ENCODE results near the gene PCNX4. TPM values are rescaled to one million over a fixed set of nuclear protein-coding genes. Genes with fewer than 3 reads are reported as not detected.

Gene PCNX4
- total RNA-seq, 1 experiment from 2014 or later: 67.3 TPM

- DNase-seq (ENCODE audit: low read depth): no peak
These were observed 10.1 kb downstream of the PCNX4 start for GRCh38 chr14:60101786-60102185.

GRCh38 chr14:60102389-60102788 lies 10.7 kb downstream of the PCNX4 start:
- no peak for DNase-seq (ENCODE audit: low read depth)

- peak; percentile 23 for DNase-seq (ENCODE audit: low read depth)
These were observed 14.6 kb downstream of the PCNX4 start for GRCh38 chr14:60106339-60106738.

GRCh38 chr14:60107477-60107876 lies 15.8 kb downstream of the PCNX4 start:
- DNase-seq (ENCODE audit: low read depth): no peak

- DNase-seq (ENCODE audit: low read depth): no peak
These were observed 20.0 kb downstream of the PCNX4 start for GRCh38 chr14:60111732-60112131.

DNA sequence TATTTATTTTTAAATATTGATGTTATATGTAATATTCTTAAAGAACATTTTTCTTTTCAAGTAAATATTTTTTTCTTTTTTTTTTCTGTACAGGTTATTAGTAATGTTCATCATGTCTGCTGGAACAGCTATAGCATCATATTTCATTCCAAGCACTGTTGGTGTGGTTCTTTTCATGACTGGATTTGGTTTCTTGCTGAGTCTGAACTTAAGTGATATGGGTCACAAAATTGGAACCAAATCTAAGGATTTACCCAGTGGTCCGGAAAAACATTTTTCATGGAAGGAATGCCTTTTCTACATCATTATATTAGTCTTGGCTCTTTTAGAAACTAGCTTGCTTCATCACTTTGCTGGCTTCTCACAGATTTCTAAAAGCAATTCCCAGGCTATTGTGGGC lies 23.2 kb downstream of the PCNX4 start:
- DNase-seq (ENCODE audit: low read depth): no peak

DNA sequence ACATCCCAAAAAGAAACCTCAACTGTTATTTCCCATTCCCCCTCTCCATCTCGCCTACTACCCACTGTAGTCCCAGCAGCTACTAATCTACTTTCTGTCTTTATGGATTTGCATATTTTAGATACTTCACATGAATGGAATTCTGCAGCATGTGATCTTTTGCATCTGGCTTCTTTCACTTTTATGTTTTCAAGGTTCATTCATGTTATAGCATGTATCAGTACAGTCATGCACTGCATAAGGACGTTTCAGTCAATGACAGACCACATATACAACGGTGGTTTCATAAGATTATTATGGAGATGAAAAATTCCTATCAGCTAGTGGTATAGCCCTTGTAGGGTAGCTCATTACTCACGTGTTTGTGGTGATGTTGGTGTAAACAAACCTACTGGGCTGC lies 24.5 kb downstream of the PCNX4 start:
- DNase-seq (ENCODE audit: low read depth): no peak

DNA sequence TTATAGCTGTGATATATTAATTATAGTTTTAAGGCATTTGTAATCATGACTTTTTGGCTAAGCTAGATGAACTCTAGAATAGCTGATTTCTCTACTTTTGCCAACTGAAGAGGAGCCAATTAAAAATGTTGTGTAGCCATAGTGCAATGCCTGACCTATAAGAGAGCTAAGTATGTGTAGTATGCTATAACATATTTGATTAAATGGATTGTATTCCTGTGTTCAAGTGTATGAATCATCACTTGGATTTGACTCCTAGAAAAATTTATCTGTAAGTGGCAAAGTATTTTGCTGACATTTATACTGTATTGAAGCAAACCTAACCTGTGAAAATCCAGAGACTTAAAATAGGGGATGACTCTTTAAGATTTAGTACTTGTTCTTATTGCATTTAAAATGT lies 34.2 kb downstream of the PCNX4 start:
- no peak for DNase-seq (ENCODE audit: low read depth)

DNA sequence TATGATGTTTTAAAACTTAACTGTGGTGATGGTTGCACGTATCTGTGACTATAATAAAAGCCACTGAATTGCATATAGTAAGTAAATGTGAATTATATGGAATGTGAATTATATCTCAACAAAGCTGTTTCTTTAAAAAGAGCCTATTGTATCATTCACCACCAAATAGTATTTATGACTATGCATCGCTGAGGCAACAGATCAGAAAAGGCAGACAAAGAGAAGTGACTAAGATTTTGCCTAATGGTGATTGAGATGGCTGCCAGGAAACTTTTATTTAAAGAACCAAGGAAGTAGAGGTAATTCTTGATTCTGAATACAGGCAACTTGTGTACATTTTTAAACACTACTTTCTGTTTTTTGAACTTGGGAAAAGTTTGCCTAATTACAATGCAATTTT lies 41.8 kb downstream of the PCNX4 start:
- no peak for DNase-seq (ENCODE audit: low read depth)

DNA sequence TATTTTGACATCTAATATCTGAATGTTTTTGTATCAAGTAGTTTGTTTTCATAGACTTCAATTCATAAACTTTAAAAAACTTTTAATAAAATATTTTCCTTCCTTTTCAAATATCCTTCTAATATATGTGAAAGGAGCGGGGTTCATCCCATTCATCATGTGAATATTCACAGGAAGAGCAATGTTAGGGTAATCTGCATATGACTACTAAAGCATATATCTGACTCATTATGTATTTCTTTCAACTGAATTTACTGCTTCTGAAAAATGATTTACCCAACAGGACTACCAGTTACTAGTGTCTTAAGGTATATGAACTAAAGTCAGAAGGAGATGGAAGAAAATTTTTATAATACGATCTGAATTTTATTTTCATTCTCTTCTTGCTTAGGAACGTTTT lies 43.0 kb downstream of the PCNX4 start:
- no peak for DNase-seq (ENCODE audit: low read depth)

GRCh38 chr14:60151715-60152114 lies 60.0 kb downstream of the PCNX4 start:
- DNase-seq (ENCODE audit: low read depth): peak; percentile 95

- no peak for DNase-seq (ENCODE audit: low read depth)
These were observed 62.3 kb downstream of the PCNX4 start for GRCh38 chr14:60153991-60154390.

DNA sequence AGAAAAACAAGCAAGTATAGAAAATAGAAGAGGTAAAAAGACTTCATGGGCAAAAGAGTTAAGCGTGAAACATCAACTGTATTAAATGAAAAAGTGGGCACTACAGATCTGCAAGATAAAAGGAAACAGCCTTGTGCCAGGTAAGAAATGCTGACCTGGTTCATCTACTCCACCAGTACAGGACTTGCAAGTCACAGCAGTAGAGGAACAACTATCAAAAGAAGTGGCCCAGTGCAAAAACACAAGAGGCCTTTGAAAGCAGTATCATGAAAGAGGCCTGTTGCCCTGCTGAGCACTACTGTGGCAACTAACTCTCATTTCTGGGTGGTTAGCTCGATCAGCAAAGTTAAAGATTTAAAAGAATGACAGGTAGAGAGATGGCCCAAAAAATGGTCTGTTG lies 62.9 kb downstream of the PCNX4 start:
- no peak for DNase-seq (ENCODE audit: low read depth)

GRCh38 chr14:60160422-60160821 lies 68.7 kb downstream of the PCNX4 start:
- no peak for DNase-seq (ENCODE audit: low read depth)

DNA sequence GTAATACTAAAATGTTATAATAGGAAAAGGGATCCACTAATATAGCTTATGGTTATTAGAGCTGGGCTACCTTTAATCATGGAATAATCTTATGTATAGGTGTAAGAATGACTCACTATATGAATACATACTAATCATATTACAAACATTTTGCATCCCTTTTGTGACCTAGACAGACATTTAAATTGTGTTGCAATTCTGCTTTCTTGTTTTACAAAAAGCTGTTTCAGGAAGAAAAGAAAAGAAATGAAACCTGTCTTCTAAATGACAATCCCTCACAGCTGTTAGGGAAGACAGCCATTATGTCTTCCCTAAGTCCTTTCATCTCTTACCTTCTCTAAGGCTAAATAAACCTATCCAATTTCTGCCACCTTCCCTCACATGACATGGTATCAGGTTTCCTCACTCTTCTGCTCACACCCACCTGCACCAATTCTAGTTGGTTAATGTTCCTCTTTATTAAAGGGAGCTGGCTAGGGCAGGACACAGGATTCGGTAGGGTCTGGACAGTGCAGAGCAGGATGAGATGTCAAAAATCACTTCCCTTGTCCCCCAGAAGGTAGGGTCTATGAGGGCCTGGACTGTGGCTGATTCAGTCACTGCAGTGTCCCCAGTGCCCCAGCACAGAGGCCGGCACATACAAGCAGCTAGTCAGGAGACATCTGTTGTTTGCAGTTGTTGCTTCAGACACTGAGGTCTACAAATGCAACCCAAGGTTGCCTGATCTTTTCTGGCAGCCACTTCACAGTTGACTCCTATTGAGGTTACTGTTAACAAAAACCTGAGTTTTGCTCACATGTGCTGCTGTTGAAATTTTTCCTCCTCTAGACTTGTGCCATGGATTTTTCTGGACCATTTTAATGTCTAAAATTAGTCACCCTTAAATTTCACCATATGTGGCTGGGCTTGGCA lies 69.7 kb downstream of the PCNX4 start:
- DNase-seq (ENCODE audit: low read depth): no peak

DNA sequence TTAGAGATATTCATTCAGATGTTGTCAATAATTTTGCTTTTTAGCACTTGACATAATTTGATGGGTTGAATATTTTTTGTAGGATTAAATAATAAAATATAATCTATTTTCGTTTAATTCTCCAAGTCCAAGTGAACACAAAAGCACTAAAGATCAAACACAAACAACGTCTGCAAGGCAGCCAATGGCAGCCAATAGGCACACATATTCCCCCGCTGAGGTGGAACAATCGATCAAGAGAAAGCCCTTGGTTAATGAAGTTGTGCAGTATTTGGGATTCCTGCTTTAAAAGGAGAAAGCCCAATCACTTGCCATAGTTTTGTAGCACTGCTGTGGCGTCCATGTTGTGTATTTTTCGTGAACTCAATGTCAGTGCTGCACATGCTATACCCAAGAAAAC lies 72.0 kb downstream of the PCNX4 start:
- no peak for DNase-seq (ENCODE audit: low read depth)

DNA sequence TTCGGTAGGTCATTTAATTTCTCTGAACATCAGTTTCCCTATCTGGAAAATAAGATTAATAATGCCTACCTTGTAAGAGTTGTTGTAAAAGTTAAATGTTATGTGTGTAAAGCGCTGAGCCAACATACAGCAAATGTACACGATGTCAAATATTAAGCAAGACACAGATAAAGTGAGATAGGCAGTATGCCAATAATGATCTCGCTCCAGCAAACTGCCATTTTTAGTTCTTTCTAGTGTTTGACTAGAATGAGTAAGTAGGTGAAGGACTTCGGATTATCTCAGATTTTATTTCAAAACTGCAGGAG lies 72.6 kb downstream of the PCNX4 start:
- DNase-seq (ENCODE audit: low read depth): no peak

- DNase-seq (ENCODE audit: low read depth): peak; percentile 82
These were observed 73.2 kb downstream of the PCNX4 start, which contains the start of gene DHRS7 for GRCh38 chr14:60164712-60165546. TSS of gene DHRS7 (minus strand) at chr14:60165398. CDS start at chr14:60165309, 89 bp downstream.

- DNase-seq (ENCODE audit: low read depth): no peak
These were observed 73.8 kb downstream of the PCNX4 start for GRCh38 chr14:60165547-60165876.

DNA sequence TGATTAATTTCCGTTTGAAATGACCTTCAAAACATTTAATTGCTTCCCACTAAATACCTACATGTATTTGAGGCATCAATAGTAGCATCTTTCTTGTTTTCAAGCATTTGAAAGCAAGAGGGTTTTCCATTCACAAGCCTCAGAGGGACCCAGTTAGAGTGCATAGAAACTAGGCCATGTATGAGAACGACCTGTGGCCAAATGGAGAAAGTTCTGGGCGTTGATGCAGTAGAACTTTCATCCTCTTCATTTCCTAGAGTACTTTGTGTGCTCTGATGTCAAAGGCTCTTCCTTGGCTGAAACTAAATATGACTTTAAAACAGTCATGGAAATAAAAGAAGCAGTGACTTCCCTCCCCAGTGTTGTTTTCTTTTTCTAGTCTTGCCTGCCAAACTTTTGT lies 74.4 kb downstream of the PCNX4 start:
- DNase-seq (ENCODE audit: low read depth): no peak

DNA sequence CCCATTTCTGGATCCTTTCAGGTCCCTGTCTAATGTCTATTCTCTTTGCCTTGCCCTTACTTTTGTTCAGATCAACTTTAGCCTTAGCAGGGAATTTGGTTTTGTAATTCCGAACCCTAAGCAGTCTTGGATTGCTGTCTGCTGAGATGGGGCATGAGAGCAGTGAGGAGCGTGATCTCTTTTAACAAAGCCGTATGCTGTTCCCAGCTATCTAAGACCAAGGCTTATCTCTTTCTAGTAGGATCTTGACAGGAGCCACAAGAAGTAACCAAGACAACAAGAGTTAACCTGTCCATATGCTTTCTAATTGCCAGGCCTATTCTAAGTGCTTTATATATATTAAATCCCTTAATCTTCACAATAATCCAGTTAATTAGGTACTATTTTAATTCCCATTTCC lies 78.0 kb downstream of the PCNX4 start:
- no peak for DNase-seq (ENCODE audit: low read depth)

DNA sequence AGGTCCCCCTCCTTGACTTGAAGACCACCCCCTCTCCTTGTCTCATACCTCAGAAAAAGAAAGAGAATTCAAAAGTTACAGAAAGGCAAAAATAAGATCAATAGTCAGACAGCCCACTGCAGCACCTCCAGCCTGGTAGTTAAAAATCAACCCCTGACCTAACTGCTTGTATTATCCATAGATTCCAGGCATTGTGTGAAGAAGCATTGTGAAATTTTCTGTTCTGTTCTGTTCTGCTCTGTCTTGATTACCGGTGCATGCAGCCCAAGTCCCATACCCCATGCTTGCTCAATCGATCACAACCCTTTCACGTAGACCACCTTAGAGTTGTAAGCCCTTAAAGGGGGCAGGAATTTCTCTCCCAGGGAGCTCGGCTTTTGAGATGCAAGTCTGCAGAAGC lies 79.2 kb downstream of the PCNX4 start:
- DNase-seq (ENCODE audit: low read depth): no peak

- no peak for DNase-seq (ENCODE audit: low read depth)
These were observed 80.0 kb downstream of the PCNX4 start for GRCh38 chr14:60171690-60172089.

Measured in HT1080 (cell line).